ENCODE measurements around the gene ANKRD40.
"Not testable (repeated sequence)": the region's sequence is repeated elsewhere in the genome, so short reads cannot be mapped to it uniquely, and the experiment has no call there.

ANKRD40 gene

GRCh38 chr17:50725769-50726655 is 18.3 kb upstream of the ANKRD40 start:
- Mint-ChIP-seq H3K4me3 (no peak overlapping the region), H3K27ac (no peak overlapping the region), H3K4me1 (peaks cover 43% of the 10 kb centered on the region), H3K27me3 (ENCODE audit: low read depth, poor library complexity) (no peaks in the 10 kb centered on the region), H3K9me3 (no peaks in the 10 kb centered on the region), H3K36me3 (ENCODE audit: low read depth) (peaks cover 34% of the 10 kb centered on the region)
- DNase-seq: no peak
- TF ChIP-seq, protein P1, sequence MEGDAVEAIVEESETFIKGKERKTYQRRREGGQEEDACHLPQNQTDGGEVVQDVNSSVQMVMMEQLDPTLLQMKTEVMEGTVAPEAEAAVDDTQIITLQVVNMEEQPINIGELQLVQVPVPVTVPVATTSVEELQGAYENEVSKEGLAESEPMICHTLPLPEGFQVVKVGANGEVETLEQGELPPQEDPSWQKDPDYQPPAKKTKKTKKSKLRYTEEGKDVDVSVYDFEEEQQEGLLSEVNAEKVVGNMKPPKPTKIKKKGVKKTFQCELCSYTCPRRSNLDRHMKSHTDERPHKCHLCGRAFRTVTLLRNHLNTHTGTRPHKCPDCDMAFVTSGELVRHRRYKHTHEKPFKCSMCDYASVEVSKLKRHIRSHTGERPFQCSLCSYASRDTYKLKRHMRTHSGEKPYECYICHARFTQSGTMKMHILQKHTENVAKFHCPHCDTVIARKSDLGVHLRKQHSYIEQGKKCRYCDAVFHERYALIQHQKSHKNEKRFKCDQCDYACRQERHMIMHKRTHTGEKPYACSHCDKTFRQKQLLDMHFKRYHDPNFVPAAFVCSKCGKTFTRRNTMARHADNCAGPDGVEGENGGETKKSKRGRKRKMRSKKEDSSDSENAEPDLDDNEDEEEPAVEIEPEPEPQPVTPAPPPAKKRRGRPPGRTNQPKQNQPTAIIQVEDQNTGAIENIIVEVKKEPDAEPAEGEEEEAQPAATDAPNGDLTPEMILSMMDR (IDR thresholded peaks at IDR 0.05): no peak

GRCh38 chr17:50724622-50725021 is 16.9 kb upstream of the ANKRD40 start:
- not testable (repeated sequence) for H3K27me3 Mint-ChIP-seq (ENCODE audit: low read depth, poor library complexity); H3K27ac Mint-ChIP-seq; DNase-seq; H3K4me3 Mint-ChIP-seq; H3K9me3 Mint-ChIP-seq
- Mint-ChIP-seq H3K36me3 (ENCODE audit: low read depth) (peaks cover 34% of the 10 kb centered on the region), H3K4me1 (peaks cover 47% of the 10 kb centered on the region)

GRCh38 chr17:50722746-50723145 is 15.0 kb upstream of the ANKRD40 start:
- Mint-ChIP-seq H3K36me3 (ENCODE audit: low read depth) (peaks cover 30% of the 10 kb centered on the region), H3K27ac (peak overlapping the region; percentile 5), H3K27me3 (ENCODE audit: low read depth, poor library complexity) (no peaks in the 10 kb centered on the region), H3K9me3 (no peaks in the 10 kb centered on the region), H3K4me3 (peak overlapping the region; percentile 99), H3K4me1 (peaks cover 41% of the 10 kb centered on the region)
- TF ChIP-seq, protein P1 (IDR thresholded peaks at IDR 0.05): no peak
- DNase-seq: no peak

DNA sequence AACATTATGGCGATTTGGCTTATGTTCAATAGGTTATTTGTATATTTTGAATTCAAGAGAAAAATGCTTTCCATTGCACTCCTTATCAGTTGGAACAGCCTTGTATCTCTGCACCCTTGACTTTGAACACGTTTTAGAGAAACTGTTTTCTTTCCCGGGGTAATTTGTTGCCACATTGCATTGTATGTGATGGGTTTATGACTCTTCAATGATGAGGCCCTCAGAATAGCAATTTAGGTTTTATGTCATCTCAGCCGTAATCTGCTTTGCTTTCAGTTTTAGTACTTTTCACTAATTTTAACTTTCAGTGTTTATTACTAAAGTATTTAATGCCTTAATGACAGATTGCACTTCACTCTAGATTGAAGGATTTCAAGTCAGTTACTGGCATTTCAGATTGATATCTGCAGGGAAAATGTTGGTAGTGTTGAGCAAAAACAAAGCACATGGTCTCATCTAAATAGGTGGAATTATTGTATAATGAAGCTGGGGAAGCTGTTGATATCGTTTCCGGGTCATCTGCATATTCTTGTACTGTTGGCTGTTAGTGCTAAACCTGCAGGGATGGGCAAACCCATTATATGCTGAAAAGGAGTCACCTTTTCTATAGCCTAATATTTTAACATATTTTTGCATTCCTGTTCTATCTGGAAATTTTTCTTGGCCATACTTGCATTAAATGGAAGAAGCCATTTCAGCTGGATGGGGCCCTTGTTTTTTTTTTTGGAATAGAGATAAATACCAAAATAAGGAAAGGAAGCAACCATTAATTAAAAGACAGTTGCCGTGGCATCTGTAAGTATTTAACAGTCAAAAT is 13.7 kb upstream of the ANKRD40 start:
- no peak for DNase-seq
- peaks cover 2% of the 10 kb centered on the region for H3K27me3 Mint-ChIP-seq (ENCODE audit: low read depth, poor library complexity)
- TF ChIP-seq, protein P1 (IDR thresholded peaks at IDR 0.05): no peak

DNA sequence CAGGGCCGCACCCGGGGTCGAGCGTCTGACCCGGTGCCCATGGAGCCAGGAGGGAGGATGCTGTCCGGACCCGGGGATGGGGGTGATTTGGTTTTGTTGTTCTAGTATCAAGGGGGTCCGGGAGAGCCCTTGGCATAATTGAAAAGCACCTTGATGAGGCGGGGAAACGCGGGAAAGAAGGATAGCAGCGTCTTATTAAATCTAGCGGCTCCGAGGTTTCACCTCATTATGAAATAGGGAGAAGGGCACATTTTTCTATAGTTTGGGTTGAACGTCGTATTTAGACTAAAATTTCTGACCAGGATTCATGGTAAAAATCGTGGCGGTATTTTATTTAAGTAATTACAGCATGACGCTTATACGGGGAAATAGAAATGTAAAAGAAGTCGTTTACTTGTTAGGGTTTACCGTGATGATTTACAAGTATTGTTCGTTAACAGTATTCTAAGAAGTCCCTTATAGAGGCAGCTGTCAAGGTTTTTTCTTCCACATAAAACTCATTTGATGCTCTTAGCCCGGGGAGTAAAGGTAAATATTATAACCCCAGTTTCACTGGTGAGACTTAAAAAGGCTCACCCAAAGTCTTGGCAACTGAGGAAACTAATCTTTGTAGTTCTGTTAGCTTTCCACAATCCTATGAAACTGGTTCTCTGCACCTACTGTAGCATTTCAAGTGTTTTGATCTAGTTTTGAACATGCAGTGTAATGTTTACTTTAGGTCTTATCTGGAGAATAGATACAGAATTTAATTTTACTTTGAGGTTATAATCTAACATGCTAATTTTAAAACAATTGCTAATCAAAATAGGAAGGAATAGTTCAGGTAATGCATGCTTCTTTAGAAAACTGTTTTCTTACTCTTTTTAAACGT is 12.4 kb upstream of the ANKRD40 start:
- Mint-ChIP-seq H3K36me3 (ENCODE audit: low read depth) (peaks cover 19% of the 10 kb centered on the region), H3K27ac (peak overlapping the region; percentile 100), H3K27me3 (ENCODE audit: low read depth, poor library complexity) (peaks cover 3% of the 10 kb centered on the region), H3K4me1 (peaks cover 25% of the 10 kb centered on the region), H3K4me3 (peak overlapping the region; percentile 99), H3K9me3 (no peaks in the 10 kb centered on the region)
- TF ChIP-seq, protein P1 (IDR thresholded peaks at IDR 0.05): no peak
- DNase-seq: no peak

More for the DNA sequence above, 13.7 kb upstream of the ANKRD40 start:
- Mint-ChIP-seq H3K9me3 (no peaks in the 10 kb centered on the region), H3K27ac (peak overlapping the region; percentile 100), H3K4me3 (peak overlapping the region; percentile 99), H3K36me3 (ENCODE audit: low read depth) (peaks cover 22% of the 10 kb centered on the region), H3K4me1 (peaks cover 29% of the 10 kb centered on the region)

All from nephron progenitor cell (in vitro differentiated cells).